Activated CD8-positive, alpha-beta memory T cell treated with anti-CD3 and anti-CD28 coated beads, Interleukin-2, amount 10 ng/mL, durations not matched to agents 7 days and 5 days (primary cell): ENCODE measurements around the gene MGST2. TPM values are rescaled to one million over a fixed set of nuclear protein-coding genes. Genes with fewer than 3 reads are reported as not detected.

Experiments
- ATAC-seq: fragments of 150-1000 bp; cut with Tn5 transposase; one replicate; pipeline ENCODE4 v1.10.0; 2021; ENCODE audit warnings: moderate library complexity
- CTCF ChIA-PET: fragments of 350-600 bp; sonication (Branson Sonifier 250); formaldehyde crosslinking; loops from one replicate; lab custom pipeline; 2021; ENCODE audit warnings: antibody characterized with exemption; lab: Charles Lee
- DNase-seq: peaks from one replicate; pipeline ENCODE4 v3.0.0-alpha.2; 2020
- H3K27ac Mint-ChIP-seq: one replicate; pipeline ENCODE4 v1.8.0; 2021; ENCODE audit warnings: mild to moderate bottlenecking, mixed read lengths
- H3K27me3 Mint-ChIP-seq: one replicate; pipeline ENCODE4 v1.8.0; 2021; ENCODE audit warnings: mixed read lengths
- H3K36me3 Mint-ChIP-seq: one replicate; pipeline ENCODE4 v1.8.0; 2021; ENCODE audit warnings: mild to moderate bottlenecking, mixed read lengths
- H3K4me1 Mint-ChIP-seq: one replicate; pipeline ENCODE4 v1.8.0; 2021; ENCODE audit warnings: mixed read lengths
- H3K4me3 Mint-ChIP-seq: one replicate; pipeline ENCODE4 v1.8.0; 2021; ENCODE audit warnings: mild to moderate bottlenecking, moderate library complexity, mixed read lengths
- H3K9me3 Mint-ChIP-seq: one replicate; pipeline ENCODE4 v1.8.0; 2022; ENCODE audit warnings: low read depth, mixed read lengths
- total RNA-seq, 2 experiments: library from RNA; stranded (reverse); gene quantifications; one replicate each; pipeline ENCODE4 v1.2.3, GENCODE V29; 2021

Gene MGST2
- total RNA-seq, 2 experiments from 2014 or later, result 10.2 to 21.1 TPM

DNA sequence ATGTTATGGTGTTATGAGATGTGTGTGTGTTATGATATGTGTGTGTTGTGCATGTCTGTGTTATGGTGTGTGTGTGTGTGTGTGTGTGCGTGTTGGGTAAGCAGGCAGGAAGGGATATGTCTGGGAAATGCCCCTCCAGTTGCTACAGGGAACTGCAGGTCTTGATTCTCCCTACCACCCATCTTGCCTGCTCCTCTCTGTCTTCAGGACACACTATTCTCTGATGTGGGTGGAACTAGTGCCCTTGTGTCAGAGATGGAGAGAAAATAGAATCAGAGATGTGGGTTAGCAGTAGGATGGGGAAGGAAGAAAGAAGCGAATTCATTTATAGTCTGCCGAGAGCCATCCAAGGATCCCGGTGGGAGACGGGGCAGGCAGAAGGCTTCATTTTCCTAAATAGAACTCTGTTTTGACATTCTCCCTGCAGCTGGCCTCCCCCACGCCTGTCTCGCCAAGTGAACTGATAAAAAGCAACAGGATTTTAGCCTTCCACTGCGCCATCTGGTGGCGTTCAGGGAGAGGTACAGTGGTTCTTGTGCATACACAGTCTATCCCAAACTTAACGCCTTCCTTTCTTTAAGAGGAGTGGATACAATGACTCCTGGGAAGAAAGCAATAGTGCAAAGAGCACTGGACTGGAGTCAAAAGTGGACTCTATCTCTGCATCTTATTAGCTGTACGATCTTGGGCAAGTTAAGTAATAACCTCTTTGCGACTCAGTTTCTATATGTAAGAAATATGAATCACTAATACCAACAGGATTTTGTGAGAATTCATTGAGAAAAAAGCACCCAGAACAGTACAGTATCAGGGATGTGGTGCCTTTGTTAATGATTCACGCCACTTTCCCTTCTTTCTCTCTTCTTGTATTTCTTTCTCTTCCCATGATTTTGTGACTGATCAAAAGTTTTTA is 14.1 kb upstream of the MGST2 start:
- peaks cover 7% of the 10 kb centered on the region for H3K4me1 Mint-ChIP-seq
- peak; percentile 84 for ATAC-seq
- peak; percentile 80 for DNase-seq
- no peak overlapping the region for H3K27ac Mint-ChIP-seq
- H3K36me3 Mint-ChIP-seq, result no peaks in the 10 kb centered on the region
- H3K9me3 Mint-ChIP-seq, result no peaks in the 10 kb centered on the region
- CTCF ChIA-PET, result interaction anchor here (1.1 to 11.2 kb wide), 18 partner anchors 9 to 602 kb away, joined by 3 to 159 read pairs (median 4); no protein-coding TSS in a partner anchor
- H3K4me3 Mint-ChIP-seq, result no peak overlapping the region
- H3K27me3 Mint-ChIP-seq, result no peaks in the 10 kb centered on the region

DNA sequence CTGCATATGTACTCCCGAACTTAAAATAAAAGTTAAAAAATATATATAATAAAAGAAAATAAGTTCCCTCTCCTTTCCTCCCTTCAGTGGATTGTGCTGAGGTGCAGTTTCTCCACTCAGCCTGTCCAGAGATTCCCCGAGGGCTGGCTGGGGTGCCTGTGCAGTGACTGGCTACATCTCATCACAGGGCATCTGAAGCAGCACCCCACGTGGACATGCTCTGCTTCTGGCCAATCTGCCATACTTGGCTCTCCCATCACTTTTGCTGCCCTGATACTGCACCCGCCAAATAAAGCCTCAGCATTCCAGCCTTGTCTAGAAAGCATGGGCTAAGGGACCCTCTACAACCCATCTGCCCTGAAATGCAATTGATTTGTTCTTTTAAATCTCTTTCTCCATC is 11.1 kb upstream of the MGST2 start:
- no peak for DNase-seq
- H3K9me3 Mint-ChIP-seq, result no peaks in the 10 kb centered on the region
- no peaks in the 10 kb centered on the region for H3K36me3 Mint-ChIP-seq
- no peak for ATAC-seq
- CTCF ChIA-PET, result interaction anchor here (1.0 to 11.2 kb wide), 4 partner anchors 8 to 52 kb away, joined by 3 to 159 read pairs (median 4); no protein-coding TSS in a partner anchor
- peaks cover 30% of the 10 kb centered on the region for H3K4me1 Mint-ChIP-seq
- H3K4me3 Mint-ChIP-seq, result no peak overlapping the region
- no peak overlapping the region for H3K27ac Mint-ChIP-seq
- peaks cover 2% of the 10 kb centered on the region for H3K27me3 Mint-ChIP-seq

DNA sequence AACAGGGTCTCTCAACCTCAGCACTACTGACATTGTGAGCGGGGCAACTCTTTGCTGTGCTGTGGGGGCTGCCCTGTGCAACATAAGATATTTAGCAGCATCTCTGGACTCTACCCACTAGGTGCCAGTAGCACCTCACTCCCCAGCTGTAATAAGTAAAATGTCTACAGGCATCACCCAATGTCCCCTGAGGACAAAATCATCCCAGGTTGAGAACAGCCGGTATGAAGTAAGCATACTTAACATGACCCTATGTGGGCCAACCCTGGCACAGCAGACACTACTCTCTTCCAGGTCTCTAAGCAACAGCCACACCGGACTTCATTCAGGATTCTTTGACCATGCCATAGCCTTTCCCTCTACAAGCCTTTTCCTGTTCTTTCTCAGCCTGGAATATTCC is 10.5 kb upstream of the MGST2 start:
- ATAC-seq (peak; percentile 37), DNase-seq (peak; percentile 54)
- H3K4me3 Mint-ChIP-seq, result no peak overlapping the region
- no peak overlapping the region for H3K27ac Mint-ChIP-seq
- H3K36me3 Mint-ChIP-seq, result peaks cover 2% of the 10 kb centered on the region
- peaks cover 33% of the 10 kb centered on the region for H3K4me1 Mint-ChIP-seq
- H3K27me3 Mint-ChIP-seq, result peaks cover 2% of the 10 kb centered on the region
- CTCF ChIA-PET, result interaction anchor here (0.8 to 11.2 kb wide), 9 partner anchors 11 to 705 kb away, joined by 3 to 159 read pairs (median 5); partner anchors contain the start of gene MGST2
- no peaks in the 10 kb centered on the region for H3K9me3 Mint-ChIP-seq

DNA sequence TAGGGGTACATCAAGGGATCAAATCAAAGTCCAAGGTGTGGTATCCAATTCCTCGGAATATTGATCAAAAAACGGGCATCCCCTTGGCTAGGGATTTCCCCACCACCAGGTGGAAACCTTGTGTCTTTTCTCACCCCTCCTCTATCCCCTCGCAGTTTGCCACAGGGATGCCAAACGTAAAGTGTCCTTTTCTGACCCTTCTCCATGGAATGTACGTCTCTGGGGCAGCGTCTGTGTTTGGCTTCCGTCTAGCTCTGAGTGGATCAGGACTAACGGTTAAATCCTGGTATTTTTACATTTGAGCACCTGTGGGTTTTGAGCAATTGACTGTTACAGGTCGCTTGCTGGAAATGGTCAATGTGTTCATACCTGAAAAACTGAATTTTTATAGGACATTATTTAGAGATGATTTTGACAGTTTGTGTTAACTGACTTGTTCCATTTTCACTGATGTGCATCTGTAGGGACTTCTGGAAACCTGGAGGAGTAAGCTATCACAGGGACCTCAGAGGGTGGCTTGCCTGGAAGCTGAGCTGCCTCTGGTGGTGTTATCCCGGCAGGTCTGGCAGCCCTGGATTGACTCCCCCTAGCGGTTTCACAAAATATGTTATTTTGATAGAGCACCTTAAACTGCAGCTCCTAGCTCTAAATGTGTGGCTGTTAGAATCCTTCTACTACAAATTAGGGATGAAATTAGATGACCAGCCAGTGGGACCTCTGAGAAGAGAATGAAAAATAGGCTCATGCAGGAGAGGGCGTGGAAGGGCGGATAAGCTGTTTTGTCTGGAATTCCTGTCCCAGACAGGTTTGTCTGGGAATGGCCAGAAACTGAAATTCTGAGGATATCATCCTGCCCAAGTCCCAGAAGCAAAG is 8.8 kb upstream of the MGST2 start:
- Mint-ChIP-seq H3K27ac (peak overlapping the region; percentile 94), H3K4me3 (peak overlapping the region; percentile 61), H3K27me3 (peaks cover 2% of the 10 kb centered on the region), H3K9me3 (no peaks in the 10 kb centered on the region), H3K4me1 (peaks cover 32% of the 10 kb centered on the region), H3K36me3 (peaks cover 2% of the 10 kb centered on the region)
- DNase-seq, result peak; percentile 66
- CTCF ChIA-PET, result interaction anchor here (0.6 to 11.2 kb wide), 21 partner anchors 8 to 716 kb away, joined by 3 to 159 read pairs (median 6); partner anchors contain the start of genes MGST2, SCOC and SETD7
- ATAC-seq, result peak; percentile 61

DNA sequence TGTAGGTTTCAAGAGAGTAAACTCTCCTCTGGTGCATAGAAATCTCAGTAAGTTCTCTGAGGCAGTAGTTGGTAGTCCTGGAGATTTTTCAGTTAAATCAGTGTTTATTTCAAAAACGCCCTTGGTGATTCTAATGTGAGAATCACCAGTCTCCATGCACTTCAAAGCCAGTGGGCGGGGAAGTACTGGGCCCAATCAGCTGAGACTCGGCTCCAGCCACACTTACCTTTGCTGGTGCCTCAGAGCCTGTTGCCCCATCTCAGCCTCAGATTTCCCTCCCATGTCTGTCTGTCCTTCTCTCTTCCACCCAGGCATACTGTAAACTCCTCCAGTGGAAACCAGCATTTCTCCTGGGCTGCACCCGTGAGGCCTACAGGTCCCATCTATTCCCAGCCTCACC is 7.4 kb upstream of the MGST2 start:
- DNase-seq, result peak; percentile 47

DNA sequence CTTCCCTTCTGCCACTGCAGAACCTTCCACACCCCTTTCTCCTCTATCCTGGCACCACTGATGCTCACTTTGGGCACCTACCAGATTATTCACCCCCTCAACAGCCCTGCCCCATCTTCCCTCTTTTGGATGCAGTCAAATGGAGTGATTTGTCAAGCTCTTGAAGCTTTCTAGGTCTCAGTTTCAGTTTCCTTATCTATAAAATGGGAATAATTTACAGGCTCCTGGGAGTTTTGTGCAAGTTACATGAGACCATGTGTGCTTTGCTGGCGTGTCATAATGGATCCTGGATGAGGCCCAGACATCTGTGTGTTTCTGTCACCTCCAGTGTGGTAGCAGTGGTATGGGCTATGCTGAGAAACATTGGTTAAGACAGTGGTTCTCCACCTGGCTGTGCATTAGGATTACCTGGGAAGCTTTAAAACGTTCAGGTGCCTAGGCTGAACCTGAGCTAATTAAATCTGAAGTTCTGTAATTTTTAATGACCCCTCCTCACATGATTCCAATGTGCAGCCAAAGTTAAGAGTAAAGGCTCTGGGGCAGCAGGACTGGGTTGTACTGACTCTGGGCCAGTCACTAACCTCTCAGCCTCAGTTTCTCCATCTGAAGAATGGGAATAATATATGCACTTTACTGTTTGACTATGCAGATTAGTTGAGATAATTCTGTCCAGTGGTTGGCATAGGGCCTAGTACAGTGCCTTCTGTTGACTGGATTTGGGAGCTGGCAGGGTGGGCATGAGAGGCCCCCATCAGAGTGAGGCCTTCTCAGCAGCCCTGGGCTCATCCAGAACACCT is 6.8 kb upstream of the MGST2 start:
- CTCF ChIA-PET, result interaction anchor here (0.9 to 11.2 kb wide), 7 partner anchors 9 to 594 kb away, joined by 3 to 159 read pairs (median 4); no protein-coding TSS in a partner anchor
- Mint-ChIP-seq H3K27ac (peak overlapping the region; percentile 94), H3K27me3 (peaks cover 2% of the 10 kb centered on the region), H3K4me3 (peak overlapping the region; percentile 61), H3K36me3 (peaks cover 2% of the 10 kb centered on the region), H3K4me1 (peaks cover 32% of the 10 kb centered on the region), H3K9me3 (no peaks in the 10 kb centered on the region)
- DNase-seq (no peak), ATAC-seq (no peak)

More for the DNA sequence above, 7.4 kb upstream of the MGST2 start:
- Mint-ChIP-seq H3K36me3 (peaks cover 2% of the 10 kb centered on the region), H3K9me3 (no peaks in the 10 kb centered on the region), H3K27me3 (peaks cover 2% of the 10 kb centered on the region), H3K4me3 (peak overlapping the region; percentile 61), H3K27ac (peak overlapping the region; percentile 94), H3K4me1 (peaks cover 32% of the 10 kb centered on the region)
- peak; percentile 21 for ATAC-seq
- CTCF ChIA-PET, result interaction anchor here (0.9 to 11.2 kb wide), 15 partner anchors 8 to 715 kb away, joined by 3 to 159 read pairs (median 7); partner anchors contain the start of genes MGST2, SCOC and SETD7

DNA sequence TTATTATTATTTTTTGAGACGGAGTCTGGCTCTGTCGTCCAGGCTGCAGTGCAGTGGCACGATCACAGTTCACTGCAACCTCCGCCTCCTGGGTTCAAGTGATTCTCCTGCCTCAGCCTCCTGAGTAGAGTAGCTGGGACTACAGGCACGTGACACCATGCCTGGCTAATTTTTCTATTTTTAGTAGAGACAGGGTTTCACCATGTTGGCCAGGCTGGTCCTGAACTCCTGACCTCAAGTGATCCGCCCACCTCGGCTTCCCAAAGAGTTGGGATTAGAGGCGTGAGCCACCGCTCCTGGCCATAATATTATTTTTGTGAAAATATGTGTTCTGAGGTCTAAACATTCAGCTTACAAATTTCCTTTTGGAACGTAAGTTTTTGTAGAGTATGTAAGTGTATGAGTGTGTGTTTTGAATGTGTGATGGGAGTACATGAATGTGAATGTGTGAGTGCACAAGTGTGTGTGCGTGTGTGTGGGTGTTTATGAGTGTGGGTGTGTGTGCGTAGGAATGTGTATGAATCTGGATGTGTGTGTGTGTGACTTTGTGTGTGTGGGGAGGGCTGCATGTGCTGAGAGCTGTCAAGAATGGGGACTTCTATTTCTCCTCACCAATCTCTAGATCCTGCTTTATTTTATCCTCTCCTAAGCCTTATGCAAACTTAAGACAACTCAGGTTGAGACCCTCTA is 5.7 kb upstream of the MGST2 start:
- H3K4me3 Mint-ChIP-seq, result no peak overlapping the region
- peaks cover 2% of the 10 kb centered on the region for H3K27me3 Mint-ChIP-seq
- peaks cover 32% of the 10 kb centered on the region for H3K4me1 Mint-ChIP-seq
- H3K36me3 Mint-ChIP-seq, result peaks cover 2% of the 10 kb centered on the region
- CTCF ChIA-PET, result interaction anchor here (1.1 to 11.2 kb wide), 3 partner anchors 8 to 292 kb away, joined by 3 to 159 read pairs (median 5); no protein-coding TSS in a partner anchor
- no peak for DNase-seq
- no peak for ATAC-seq
- no peaks in the 10 kb centered on the region for H3K9me3 Mint-ChIP-seq
- H3K27ac Mint-ChIP-seq, result no peak overlapping the region

DNA sequence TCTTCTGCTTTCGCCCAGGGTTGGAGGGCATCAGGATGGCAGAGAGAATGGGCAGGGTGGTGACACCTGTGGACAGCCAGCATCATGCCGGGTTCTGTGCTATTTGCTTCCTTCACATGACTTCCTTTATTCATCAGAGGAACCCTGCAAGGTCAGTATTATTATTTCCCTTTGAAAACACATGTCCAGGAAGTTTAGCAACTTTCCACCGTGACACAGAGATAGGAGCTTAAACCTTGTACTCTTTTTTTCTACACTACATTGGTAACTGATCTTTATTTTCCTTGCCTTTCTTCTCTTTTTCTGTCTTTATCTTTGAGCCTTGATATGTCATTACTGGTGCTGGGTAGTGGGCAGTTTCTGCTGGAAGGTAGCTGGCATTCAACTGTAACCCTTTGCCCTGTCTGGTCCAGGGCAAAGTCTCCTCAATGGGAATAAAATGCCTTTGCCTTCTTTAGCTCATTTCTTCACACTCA is 5.0 kb upstream of the MGST2 start:
- Mint-ChIP-seq H3K9me3 (no peaks in the 10 kb centered on the region), H3K4me3 (no peak overlapping the region), H3K27me3 (peaks cover 2% of the 10 kb centered on the region), H3K36me3 (peaks cover 2% of the 10 kb centered on the region), H3K4me1 (peaks cover 36% of the 10 kb centered on the region), H3K27ac (no peak overlapping the region)
- CTCF ChIA-PET, result interaction anchor here (0.8 to 1.2 kb wide), 3 partner anchors 9 to 293 kb away, joined by 3 to 5 read pairs (median 3); no protein-coding TSS in a partner anchor
- DNase-seq (no peak), ATAC-seq (no peak)

DNA sequence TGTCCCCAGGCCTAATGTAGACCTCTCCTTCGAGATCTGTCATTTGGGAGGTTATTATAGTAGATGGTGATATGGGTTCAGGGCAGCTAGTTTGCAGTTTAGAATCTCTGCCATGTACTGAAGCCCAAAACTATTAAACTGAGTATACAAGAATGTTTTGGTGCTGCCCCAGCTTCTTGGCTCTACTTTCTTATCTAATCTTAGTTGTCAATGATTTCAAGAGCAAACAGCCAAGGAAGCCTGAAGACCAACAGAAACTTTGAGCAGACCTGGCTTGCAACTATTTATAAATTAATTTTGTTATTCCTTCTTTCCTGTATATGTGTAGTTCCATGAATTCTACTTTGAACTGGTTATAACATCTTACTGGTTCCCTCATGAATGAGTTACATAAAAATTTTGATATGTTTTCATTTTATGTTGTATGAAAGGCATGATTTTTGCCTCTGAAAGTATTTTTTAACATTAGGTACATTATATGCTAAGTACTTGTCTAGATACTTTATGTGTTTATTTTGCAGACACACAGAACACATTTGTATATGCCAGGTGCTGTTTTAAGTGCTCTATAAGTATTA is 2.0 kb upstream of the MGST2 start:
- peaks cover 5% of the 10 kb centered on the region for H3K36me3 Mint-ChIP-seq
- H3K9me3 Mint-ChIP-seq, result no peaks in the 10 kb centered on the region
- H3K27ac Mint-ChIP-seq, result no peak overlapping the region
- no peaks in the 10 kb centered on the region for H3K27me3 Mint-ChIP-seq
- no peak for ATAC-seq
- no peak for DNase-seq
- CTCF ChIA-PET, result interaction anchor here (1.0 to 1.2 kb wide), 3 partner anchors 10 to 61 kb away, joined by 3 to 9 read pairs (median 3); no protein-coding TSS in a partner anchor
- no peak overlapping the region for H3K4me3 Mint-ChIP-seq
- H3K4me1 Mint-ChIP-seq, result peaks cover 30% of the 10 kb centered on the region

DNA sequence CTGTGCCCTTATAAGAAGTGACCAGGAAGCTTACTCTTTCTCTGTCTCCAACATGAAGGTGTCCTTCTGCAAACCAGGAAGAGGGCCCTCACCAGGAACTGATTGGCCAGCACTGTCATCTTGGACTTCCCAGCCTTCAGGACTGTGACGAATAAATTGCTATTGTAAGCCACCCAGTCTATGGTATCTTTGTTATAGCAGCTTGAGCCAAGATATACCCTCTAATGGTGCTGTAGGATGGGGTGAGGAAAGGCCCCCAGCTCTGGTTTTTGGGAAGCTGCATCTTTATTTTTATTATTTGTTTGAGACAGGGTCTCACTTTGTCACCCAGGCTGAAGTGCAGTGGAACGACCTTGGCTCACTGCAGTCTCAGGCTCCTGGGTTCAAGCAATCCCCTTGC is 1.2 kb upstream of the MGST2 start:
- peaks cover 5% of the 10 kb centered on the region for H3K36me3 Mint-ChIP-seq
- no peak overlapping the region for H3K4me3 Mint-ChIP-seq
- H3K27me3 Mint-ChIP-seq, result no peaks in the 10 kb centered on the region
- no peaks in the 10 kb centered on the region for H3K9me3 Mint-ChIP-seq
- ATAC-seq, result no peak
- no peak overlapping the region for H3K27ac Mint-ChIP-seq
- DNase-seq, result no peak
- CTCF ChIA-PET, result interaction anchor here (0.5 to 2.4 kb wide), 4 partner anchors 8 to 69 kb away, joined by 3 to 27 read pairs (median 6); no protein-coding TSS in a partner anchor
- peaks cover 30% of the 10 kb centered on the region for H3K4me1 Mint-ChIP-seq

DNA sequence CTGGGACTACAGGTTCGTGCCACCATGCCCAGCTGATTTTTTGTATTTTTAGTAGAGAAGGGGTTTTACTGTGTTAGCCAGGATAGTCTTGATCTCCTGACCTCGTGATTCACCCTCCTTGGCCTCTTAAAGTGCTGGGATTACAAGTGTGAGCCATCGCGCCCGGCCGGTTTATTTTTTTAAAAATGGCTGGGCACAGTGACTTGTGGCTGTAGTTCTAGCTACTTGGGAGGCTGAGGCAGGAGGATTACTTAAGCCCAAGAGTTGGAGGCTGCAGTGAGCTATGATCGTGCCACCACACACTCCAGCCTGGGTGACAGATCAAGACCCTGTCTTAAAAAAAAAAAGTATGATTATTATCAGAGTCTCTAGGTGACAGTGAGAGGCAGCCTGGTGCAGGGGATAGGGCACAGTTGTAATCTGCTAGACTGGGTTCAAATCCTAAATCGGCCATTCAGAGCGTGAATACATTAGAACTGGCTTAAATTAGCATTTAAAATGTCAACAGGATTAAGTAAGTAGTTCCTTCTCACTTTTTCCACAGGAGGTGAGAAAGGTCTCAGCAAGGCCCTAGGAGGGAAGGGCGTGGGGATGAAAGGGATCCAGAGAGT is 435 bp upstream of the MGST2 start:
- ATAC-seq (no peak), DNase-seq (no peak)
- Mint-ChIP-seq H3K9me3 (no peaks in the 10 kb centered on the region), H3K4me1 (peaks cover 33% of the 10 kb centered on the region), H3K27ac (peak overlapping the region; percentile 94), H3K4me3 (peak overlapping the region; percentile 84), H3K27me3 (no peaks in the 10 kb centered on the region), H3K36me3 (peaks cover 3% of the 10 kb centered on the region)
- CTCF ChIA-PET, result interaction anchor here (1.2 to 2.4 kb wide), 3 partner anchors 9 to 68 kb away, joined by 4 to 27 read pairs (median 9); no protein-coding TSS in a partner anchor
